ENCODE data around the gene DTX4. TPM values are rescaled to one million over a fixed set of nuclear protein-coding genes. Genes with fewer than 3 reads are reported as not detected.

DTX4 gene
- total and polyA plus RNA-seq, 2 donors: 1.6 to 2.0 TPM

DNA sequence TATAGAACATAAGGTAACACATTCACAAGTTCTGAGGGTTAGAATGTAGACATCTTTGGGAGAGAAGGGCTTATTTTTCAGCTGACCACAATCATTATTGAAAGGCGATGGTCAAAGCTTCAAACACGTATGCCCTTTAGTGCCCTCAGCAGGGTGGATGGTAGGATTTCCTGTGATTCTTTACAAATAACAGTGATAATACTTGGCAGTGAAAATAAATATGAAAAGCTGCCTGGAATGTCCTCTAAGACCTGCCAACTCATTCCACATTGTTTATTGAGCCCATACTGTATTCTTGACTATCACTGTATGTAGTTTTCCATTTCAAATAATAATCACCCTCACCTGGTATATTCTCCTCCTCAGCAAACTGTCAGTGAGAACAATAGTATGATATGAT lies 54.5 kb downstream of the DTX4 start:
- Histone ChIP-seq H3K9me3 (ENCODE audit: control insufficient read depth in 2 of 2, insufficient read depth in 1 of 2, low read length in 1 of 2) (no peaks in the 10 kb centered on the region), H3K4me1 (ENCODE audit: control insufficient read depth in 2 of 2, insufficient read depth in 2 of 2, low read length in 2 of 2) (no peaks in the 10 kb centered on the region), H3K4me3 (ENCODE audit: low read length in 2 of 2) (no peak overlapping the region), H3K27ac (ENCODE audit: low read depth in 1 of 2, low read length in 1 of 2) (no peak overlapping the region), H3K27me3 (ENCODE audit: control insufficient read depth in 2 of 2, insufficient read depth in 1 of 2, low read length in 1 of 2) (no peaks in the 10 kb centered on the region), H3K36me3 (ENCODE audit: control insufficient read depth in 2 of 2, insufficient read depth in 2 of 2, low read length in 1 of 2) (no peaks in the 10 kb centered on the region)
- no peak for DNase-seq (ENCODE audit: low read depth in 6 of 9, low spot score in 9 of 9)
- WGBS: 96% methylated on average over 2 of the region's 2 CpGs

DNA sequence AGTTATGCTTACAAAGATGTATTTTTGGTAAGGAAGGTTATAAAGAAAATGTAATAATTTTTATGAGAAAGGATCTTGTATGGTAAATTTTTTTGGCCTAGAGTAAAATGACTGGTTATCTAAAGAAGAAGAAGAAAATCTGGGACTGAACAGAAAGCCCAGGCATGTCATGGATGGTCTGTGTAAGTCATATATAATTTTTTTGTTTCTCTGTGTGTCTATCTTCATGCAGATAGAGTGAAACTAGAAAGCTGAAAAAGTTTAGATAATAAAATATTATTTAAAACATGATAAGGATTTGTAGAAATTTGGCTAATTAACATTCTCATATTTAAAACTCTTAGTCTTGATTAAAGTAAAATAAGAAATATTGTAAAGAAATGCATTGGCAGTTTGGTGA lies 68.4 kb downstream of the DTX4 start:
- H3K27ac ChIP-seq (ENCODE audit: low read depth in 1 of 2, low read length in 1 of 2): no peak overlapping the region
- H3K4me3 ChIP-seq (ENCODE audit: low read length in 2 of 2): no peak overlapping the region
- H3K9me3 ChIP-seq (ENCODE audit: control insufficient read depth in 2 of 2, insufficient read depth in 1 of 2, low read length in 1 of 2): no peaks in the 10 kb centered on the region
- no peaks in the 10 kb centered on the region for H3K36me3 ChIP-seq (ENCODE audit: control insufficient read depth in 2 of 2, insufficient read depth in 2 of 2, low read length in 1 of 2)
- no peaks in the 10 kb centered on the region for H3K27me3 ChIP-seq (ENCODE audit: control insufficient read depth in 2 of 2, insufficient read depth in 1 of 2, low read length in 1 of 2)
- DNase-seq (ENCODE audit: low read depth in 6 of 9, low spot score in 9 of 9): no peak
- H3K4me1 ChIP-seq (ENCODE audit: control insufficient read depth in 2 of 2, insufficient read depth in 2 of 2, low read length in 2 of 2): no peaks in the 10 kb centered on the region

DNA sequence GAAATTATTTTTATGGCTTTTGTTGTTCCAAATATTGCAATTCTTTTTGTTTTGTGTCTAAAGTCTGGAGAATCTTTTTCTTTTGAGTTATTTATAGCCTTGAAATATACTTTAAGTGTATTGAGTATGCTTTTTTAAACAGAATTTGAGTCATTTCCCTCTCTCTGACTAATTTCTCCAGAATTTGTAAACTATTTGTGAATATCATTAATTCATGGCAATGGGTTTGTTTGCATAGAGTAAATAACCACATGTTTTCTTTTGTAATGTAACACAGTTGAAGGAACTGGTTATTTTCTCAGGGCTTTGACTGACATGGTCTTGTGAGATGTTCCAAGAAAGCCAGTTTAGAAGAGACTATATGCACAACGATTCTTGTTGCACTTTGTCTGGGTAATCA lies 71.7 kb downstream of the DTX4 start:
- no peaks in the 10 kb centered on the region for H3K36me3 ChIP-seq (ENCODE audit: control insufficient read depth in 2 of 2, insufficient read depth in 2 of 2, low read length in 1 of 2)
- no peaks in the 10 kb centered on the region for H3K27me3 ChIP-seq (ENCODE audit: control insufficient read depth in 2 of 2, insufficient read depth in 1 of 2, low read length in 1 of 2)
- no peak for DNase-seq (ENCODE audit: low read depth in 6 of 9, low spot score in 9 of 9)
- no peak overlapping the region for H3K27ac ChIP-seq (ENCODE audit: low read depth in 1 of 2, low read length in 1 of 2)
- H3K4me1 ChIP-seq (ENCODE audit: control insufficient read depth in 2 of 2, insufficient read depth in 2 of 2, low read length in 2 of 2): no peaks in the 10 kb centered on the region
- H3K4me3 ChIP-seq (ENCODE audit: low read length in 2 of 2): no peak overlapping the region
- WGBS: 87% methylated on average over 1 of the region's 1 CpG
- no peaks in the 10 kb centered on the region for H3K9me3 ChIP-seq (ENCODE audit: control insufficient read depth in 2 of 2, insufficient read depth in 1 of 2, low read length in 1 of 2)

DNA sequence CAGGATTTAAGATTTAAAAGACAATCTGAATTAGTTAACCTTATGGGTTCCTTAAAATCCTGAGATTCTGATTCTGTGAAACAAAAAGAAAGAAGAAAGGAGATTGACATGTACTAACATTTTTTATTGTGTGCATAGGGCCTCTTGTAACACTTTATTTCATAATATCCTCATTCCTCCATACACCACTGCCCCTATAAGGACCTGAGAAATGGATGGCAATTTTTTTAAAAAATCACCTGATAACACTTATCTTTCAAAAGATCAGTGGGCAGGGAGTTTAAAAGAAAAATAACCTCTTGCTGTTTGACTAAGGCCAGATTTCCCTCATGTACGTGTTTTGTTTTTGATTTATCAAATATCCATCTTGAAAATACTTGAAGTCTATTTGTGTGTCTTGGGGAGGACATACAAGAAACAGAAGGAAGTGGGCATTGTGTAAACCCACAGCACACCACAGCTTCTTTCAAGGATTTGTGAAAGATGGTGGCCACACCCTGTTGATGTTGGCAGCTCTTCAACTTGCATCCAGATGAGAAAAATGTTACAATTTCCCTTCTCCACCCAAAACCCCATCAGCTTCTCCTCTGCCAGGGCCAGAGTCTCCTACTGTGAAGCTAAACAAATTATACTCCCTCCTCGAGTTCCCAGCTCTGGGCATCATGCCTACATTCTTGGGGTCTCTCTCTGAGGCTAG lies 75.7 kb downstream of the DTX4 start:
- Histone ChIP-seq H3K27ac (ENCODE audit: low read depth in 1 of 2, low read length in 1 of 2) (no peak overlapping the region), H3K36me3 (ENCODE audit: control insufficient read depth in 2 of 2, insufficient read depth in 2 of 2, low read length in 1 of 2) (no peaks in the 10 kb centered on the region), H3K27me3 (ENCODE audit: control insufficient read depth in 2 of 2, insufficient read depth in 1 of 2, low read length in 1 of 2) (no peaks in the 10 kb centered on the region), H3K4me3 (ENCODE audit: low read length in 2 of 2) (no peak overlapping the region), H3K4me1 (ENCODE audit: control insufficient read depth in 2 of 2, insufficient read depth in 2 of 2, low read length in 2 of 2) (no peaks in the 10 kb centered on the region), H3K9me3 (ENCODE audit: control insufficient read depth in 2 of 2, insufficient read depth in 1 of 2, low read length in 1 of 2) (no peaks in the 10 kb centered on the region)
- WGBS: 37% methylated on average over 2 of the region's 2 CpGs
- peak in 1 of 9 donors; percentile 11 for DNase-seq (ENCODE audit: low read depth in 6 of 9, low spot score in 9 of 9)

DNA sequence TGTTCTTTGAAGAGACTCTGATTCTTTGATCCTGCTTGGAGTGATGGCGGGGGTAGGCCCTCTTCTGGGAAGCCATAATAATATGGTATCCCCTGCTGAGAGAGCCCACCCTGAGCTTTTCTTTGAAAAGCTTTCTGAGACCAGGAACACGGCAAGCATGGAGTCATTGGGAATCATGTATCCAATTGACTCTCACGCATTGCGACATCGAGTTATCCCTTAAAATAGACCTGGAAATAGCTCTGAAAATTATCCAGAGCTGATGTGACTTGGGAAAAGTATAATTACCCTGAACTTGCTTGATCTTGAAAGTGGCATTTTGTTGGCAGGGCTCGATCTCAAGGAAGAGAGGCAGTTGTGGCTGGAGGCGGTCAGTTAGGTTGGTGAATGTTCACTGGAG lies 77.6 kb downstream of the DTX4 start:
- no peak overlapping the region for H3K27ac ChIP-seq (ENCODE audit: low read depth in 1 of 2, low read length in 1 of 2)
- H3K4me3 ChIP-seq (ENCODE audit: low read length in 2 of 2): no peak overlapping the region
- no peaks in the 10 kb centered on the region for H3K27me3 ChIP-seq (ENCODE audit: control insufficient read depth in 2 of 2, insufficient read depth in 1 of 2, low read length in 1 of 2)
- 97% methylated on average over 7 of the region's 7 CpGs for WGBS
- no peaks in the 10 kb centered on the region for H3K9me3 ChIP-seq (ENCODE audit: control insufficient read depth in 2 of 2, insufficient read depth in 1 of 2, low read length in 1 of 2)
- DNase-seq (ENCODE audit: low read depth in 6 of 9, low spot score in 9 of 9): no peak
- H3K36me3 ChIP-seq (ENCODE audit: control insufficient read depth in 2 of 2, insufficient read depth in 2 of 2, low read length in 1 of 2): no peaks in the 10 kb centered on the region
- no peaks in the 10 kb centered on the region for H3K4me1 ChIP-seq (ENCODE audit: control insufficient read depth in 2 of 2, insufficient read depth in 2 of 2, low read length in 2 of 2)

DNA sequence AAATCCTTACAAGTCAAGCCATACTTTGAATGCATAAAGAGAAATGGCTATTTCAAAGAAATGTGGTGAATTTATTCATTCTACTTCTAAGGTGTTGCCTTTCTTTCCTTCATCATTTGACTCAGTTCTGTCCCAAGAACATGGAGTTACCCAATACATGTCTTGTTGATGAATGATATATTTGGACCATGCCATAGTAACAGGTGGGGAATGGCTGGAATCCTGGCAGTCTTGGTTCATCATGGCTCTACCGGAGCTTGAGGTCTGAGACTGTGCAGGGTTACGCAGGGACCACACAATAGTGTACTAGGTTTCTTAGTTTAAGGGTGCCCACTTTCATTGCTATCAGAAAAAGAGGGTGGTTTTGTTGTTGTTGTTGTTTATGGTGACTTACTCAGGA lies 81.1 kb downstream of the DTX4 start:
- Histone ChIP-seq H3K9me3 (ENCODE audit: control insufficient read depth in 2 of 2, insufficient read depth in 1 of 2, low read length in 1 of 2) (no peaks in the 10 kb centered on the region), H3K4me1 (ENCODE audit: control insufficient read depth in 2 of 2, insufficient read depth in 2 of 2, low read length in 2 of 2) (no peaks in the 10 kb centered on the region), H3K36me3 (ENCODE audit: control insufficient read depth in 2 of 2, insufficient read depth in 2 of 2, low read length in 1 of 2) (no peaks in the 10 kb centered on the region), H3K4me3 (ENCODE audit: low read length in 2 of 2) (no peak overlapping the region), H3K27me3 (ENCODE audit: control insufficient read depth in 2 of 2, insufficient read depth in 1 of 2, low read length in 1 of 2) (no peaks in the 10 kb centered on the region), H3K27ac (ENCODE audit: low read depth in 1 of 2, low read length in 1 of 2) (no peak overlapping the region)
- no peak for DNase-seq (ENCODE audit: low read depth in 6 of 9, low spot score in 9 of 9)
- 98% methylated on average over 2 of the region's 2 CpGs for WGBS

DNA sequence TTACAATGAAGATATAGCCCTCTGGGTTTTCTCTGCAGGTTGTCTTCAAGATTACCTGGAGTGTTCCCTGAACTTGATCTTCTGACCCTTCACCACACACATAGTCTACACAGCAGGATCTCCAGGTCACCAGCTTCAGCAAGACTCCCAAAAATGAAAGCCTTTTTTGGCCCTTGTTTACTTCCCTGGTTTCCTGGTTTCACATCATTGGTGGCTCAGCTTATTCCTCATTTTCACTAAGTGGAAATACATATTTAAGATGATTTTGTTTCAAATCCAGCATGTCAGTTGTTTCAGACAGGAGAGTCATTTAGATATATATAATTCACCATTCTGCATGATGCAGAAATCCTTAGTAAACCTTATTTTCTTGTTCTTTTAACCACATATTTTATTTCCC lies 82.4 kb downstream of the DTX4 start:
- Histone ChIP-seq H3K36me3 (ENCODE audit: control insufficient read depth in 2 of 2, insufficient read depth in 2 of 2, low read length in 1 of 2) (no peaks in the 10 kb centered on the region), H3K4me1 (ENCODE audit: control insufficient read depth in 2 of 2, insufficient read depth in 2 of 2, low read length in 2 of 2) (no peaks in the 10 kb centered on the region), H3K27me3 (ENCODE audit: control insufficient read depth in 2 of 2, insufficient read depth in 1 of 2, low read length in 1 of 2) (no peaks in the 10 kb centered on the region), H3K9me3 (ENCODE audit: control insufficient read depth in 2 of 2, insufficient read depth in 1 of 2, low read length in 1 of 2) (no peaks in the 10 kb centered on the region), H3K4me3 (ENCODE audit: low read length in 2 of 2) (no peak overlapping the region), H3K27ac (ENCODE audit: low read depth in 1 of 2, low read length in 1 of 2) (no peak overlapping the region)
- no peak for DNase-seq (ENCODE audit: low read depth in 6 of 9, low spot score in 9 of 9)

DNA sequence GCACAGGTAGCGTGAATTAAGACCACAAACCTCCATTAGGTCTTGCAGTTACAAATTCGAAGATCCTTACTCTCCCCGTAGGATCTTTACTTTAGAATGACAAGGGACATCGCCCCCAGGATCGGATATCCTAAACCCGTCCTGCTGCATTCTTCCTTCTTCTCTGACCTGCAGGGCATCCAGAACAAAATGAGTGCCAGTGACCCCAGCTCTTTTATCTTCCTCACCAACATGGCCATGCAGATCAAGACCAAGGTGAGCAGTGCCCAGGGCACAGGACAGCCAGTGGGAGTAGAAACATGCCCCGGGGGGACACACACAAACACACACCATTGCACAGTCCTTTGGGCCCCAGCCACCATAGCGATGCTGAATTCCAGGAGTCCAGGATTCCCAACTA lies 83.3 kb downstream of the DTX4 start:
- no peaks in the 10 kb centered on the region for H3K36me3 ChIP-seq (ENCODE audit: control insufficient read depth in 2 of 2, insufficient read depth in 2 of 2, low read length in 1 of 2)
- no peak overlapping the region for H3K27ac ChIP-seq (ENCODE audit: low read depth in 1 of 2, low read length in 1 of 2)
- no peaks in the 10 kb centered on the region for H3K4me1 ChIP-seq (ENCODE audit: control insufficient read depth in 2 of 2, insufficient read depth in 2 of 2, low read length in 2 of 2)
- no peaks in the 10 kb centered on the region for H3K27me3 ChIP-seq (ENCODE audit: control insufficient read depth in 2 of 2, insufficient read depth in 1 of 2, low read length in 1 of 2)
- DNase-seq (ENCODE audit: low read depth in 6 of 9, low spot score in 9 of 9): no peak
- no peak overlapping the region for H3K4me3 ChIP-seq (ENCODE audit: low read length in 2 of 2)
- WGBS: 93% methylated on average over 8 of the region's 8 CpGs
- no peaks in the 10 kb centered on the region for H3K9me3 ChIP-seq (ENCODE audit: control insufficient read depth in 2 of 2, insufficient read depth in 1 of 2, low read length in 1 of 2)

Measured in thymus (tissue), 11 donors.